Central memory CD4-positive, alpha-beta T cell (primary cell): ENCODE results near the gene CD9.
"Not testable (repeated sequence)": the region's sequence is repeated elsewhere in the genome, so short reads cannot be mapped to it uniquely, and the experiment has no call there.

Source experiments
- DNase-seq: peaks from one replicate; pipeline ENCODE4 v3.0.0; 2022
- total RNA-seq, 3 experiments: gene quantifications; one replicate each; lab custom pipeline; 2026; lab: John Stamatoyannopoulos, UW

CD9 gene
- 0.19 to 2.0 (median 0.22) reads per million in 3 experiments for total RNA-seq

- no peak for DNase-seq
Measured at GRCh38 chr12:6200256-6201212, at the start of gene CD9. Gene CD9 (plus strand): TSS chr12:6200400. CDS start chr12:6200500, 100 bp downstream.

GRCh38 chr12:6154730-6155459, 45.3 kb upstream of the CD9 start:
- DNase-seq, result no peak

GRCh38 chr12:6157482-6157881, 42.7 kb upstream of the CD9 start:
- DNase-seq, result no peak

GRCh38 chr12:6158255-6158654, 41.9 kb upstream of the CD9 start:
- DNase-seq, result no peak

- no peak for DNase-seq
Measured at GRCh38 chr12:6158749-6159148, 41.5 kb upstream of the CD9 start.

- DNase-seq, result not testable (repeated sequence)
Measured at GRCh38 chr12:6159166-6160011, 40.8 kb upstream of the CD9 start.

- not testable (repeated sequence) for DNase-seq
Measured at GRCh38 chr12:6160049-6160649, 40.1 kb upstream of the CD9 start.

GRCh38 chr12:6161124-6161882, 38.9 kb upstream of the CD9 start:
- DNase-seq, result no peak

GRCh38 chr12:6163416-6164060, 36.7 kb upstream of the CD9 start:
- DNase-seq, result no peak

GRCh38 chr12:6165395-6165794, 34.8 kb upstream of the CD9 start:
- no peak for DNase-seq

GRCh38 chr12:6166808-6167207, 33.4 kb upstream of the CD9 start:
- DNase-seq, result no peak

GRCh38 chr12:6167327-6168280, 32.6 kb upstream of the CD9 start:
- DNase-seq, result no peak

GRCh38 chr12:6171409-6172015, 28.7 kb upstream of the CD9 start:
- DNase-seq, result no peak

- DNase-seq, result no peak
Measured at GRCh38 chr12:6172086-6172485, 28.1 kb upstream of the CD9 start.

GRCh38 chr12:6172862-6173261, 27.3 kb upstream of the CD9 start:
- no peak for DNase-seq

GRCh38 chr12:6177642-6178358, 22.4 kb upstream of the CD9 start:
- no peak for DNase-seq

GRCh38 chr12:6178981-6179761, 21.0 kb upstream of the CD9 start:
- no peak for DNase-seq
